Measurements from ENCODE around the gene ATP8B2. TPM values are rescaled to one million over a fixed set of nuclear protein-coding genes. Genes with fewer than 3 reads are reported as not detected.

ATP8B2 gene, protein sequence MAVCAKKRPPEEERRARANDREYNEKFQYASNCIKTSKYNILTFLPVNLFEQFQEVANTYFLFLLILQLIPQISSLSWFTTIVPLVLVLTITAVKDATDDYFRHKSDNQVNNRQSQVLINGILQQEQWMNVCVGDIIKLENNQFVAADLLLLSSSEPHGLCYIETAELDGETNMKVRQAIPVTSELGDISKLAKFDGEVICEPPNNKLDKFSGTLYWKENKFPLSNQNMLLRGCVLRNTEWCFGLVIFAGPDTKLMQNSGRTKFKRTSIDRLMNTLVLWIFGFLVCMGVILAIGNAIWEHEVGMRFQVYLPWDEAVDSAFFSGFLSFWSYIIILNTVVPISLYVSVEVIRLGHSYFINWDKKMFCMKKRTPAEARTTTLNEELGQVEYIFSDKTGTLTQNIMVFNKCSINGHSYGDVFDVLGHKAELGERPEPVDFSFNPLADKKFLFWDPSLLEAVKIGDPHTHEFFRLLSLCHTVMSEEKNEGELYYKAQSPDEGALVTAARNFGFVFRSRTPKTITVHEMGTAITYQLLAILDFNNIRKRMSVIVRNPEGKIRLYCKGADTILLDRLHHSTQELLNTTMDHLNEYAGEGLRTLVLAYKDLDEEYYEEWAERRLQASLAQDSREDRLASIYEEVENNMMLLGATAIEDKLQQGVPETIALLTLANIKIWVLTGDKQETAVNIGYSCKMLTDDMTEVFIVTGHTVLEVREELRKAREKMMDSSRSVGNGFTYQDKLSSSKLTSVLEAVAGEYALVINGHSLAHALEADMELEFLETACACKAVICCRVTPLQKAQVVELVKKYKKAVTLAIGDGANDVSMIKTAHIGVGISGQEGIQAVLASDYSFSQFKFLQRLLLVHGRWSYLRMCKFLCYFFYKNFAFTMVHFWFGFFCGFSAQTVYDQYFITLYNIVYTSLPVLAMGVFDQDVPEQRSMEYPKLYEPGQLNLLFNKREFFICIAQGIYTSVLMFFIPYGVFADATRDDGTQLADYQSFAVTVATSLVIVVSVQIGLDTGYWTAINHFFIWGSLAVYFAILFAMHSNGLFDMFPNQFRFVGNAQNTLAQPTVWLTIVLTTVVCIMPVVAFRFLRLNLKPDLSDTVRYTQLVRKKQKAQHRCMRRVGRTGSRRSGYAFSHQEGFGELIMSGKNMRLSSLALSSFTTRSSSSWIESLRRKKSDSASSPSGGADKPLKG
- 188 and 301 TPM in 2 replicates for total RNA-seq

DNA sequence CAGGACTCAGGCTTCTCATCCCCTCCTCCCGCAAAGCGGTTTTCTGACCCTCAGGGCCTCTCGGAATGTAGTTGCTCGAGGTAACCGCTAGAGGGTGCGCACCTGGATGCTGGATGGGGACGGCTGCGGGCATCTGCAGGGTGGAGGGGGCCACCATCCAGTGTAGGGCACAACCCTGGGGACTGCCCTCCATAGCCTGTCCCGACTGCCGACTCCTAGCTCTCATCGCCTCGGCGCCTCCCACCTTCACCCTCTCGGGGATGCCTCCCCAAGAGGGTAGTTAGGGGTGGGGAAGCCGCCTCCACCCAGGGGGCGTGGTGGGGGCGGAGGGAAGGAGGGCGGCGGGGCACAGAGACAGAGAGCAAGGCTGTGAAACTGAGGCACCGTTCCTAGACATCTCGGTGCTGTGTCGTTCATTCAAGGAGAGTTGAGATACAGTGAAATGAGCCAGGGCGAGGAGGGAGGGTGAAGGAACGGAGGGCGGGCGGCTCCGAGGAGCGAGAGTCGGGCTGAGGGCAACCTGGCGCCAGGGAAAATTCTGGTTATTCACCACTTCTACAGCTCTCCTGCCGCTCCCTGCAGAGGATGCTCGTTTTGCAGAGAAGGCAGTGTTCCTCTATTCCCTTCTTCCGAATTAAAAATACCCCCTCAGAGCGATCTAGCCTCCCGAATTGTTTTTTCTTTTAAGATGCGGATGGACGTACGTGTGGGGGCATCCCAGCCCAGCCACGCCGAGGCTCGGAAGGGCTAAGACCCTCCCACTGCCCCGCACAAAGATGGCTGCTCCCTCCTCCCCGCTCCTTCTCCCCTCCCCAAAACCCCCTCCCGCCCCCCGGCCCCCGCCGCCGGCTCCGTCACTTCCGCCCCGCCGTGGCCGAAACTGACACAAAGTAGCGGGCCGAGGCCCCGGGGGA is at the start of gene ATP8B2:
Gene ATP8B2, plus strand, starts transcription at position 857 of the 914 bp plus-strand sequence. CDS start 2,617 bp downstream, outside the sequence.

DNA sequence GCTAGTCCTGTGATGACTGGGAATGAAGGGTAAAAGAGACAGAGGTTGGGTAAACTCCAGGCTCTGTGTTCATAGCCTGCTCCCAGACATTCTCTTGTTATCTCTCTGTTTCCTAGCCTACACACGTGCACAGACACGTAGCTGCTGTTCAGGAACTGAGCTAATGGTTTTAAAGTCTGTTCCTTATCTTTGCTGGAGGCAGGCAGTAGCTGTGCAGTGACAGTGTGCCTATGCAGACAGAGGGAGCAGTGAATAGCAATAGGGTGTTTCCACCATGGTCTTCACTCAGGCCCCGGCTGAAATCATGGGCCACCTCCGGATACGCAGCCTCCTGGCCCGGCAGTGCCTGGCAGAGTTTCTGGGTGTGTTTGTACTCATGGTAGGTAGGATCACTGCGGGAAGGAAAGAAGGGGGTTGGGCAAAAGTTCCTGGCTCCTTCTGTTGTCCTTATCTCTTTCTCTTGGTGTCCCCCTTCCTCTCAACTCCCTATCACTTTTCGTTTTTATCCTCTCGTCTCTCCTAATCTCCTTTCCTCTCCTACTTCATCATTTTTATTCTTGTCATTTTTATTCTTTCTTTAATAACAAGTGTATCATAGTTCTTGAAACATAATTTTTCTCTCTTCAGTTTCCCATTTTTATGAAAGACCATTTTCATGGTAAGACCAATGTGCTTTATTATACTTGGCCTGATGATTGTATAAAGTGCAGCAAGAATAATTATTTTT is 4.3 kb upstream of the ATP8B2 start, which contains the start of gene AQP10:
Gene AQP10, plus strand, starts transcription at position 212 of the 727 bp plus-strand sequence. Its CDS starts 63 bp downstream, at position 275.

Other genes with a start within 250 kb of the ATP8B2 start
- under 0.01 and 0.18 TPM in 2 replicates for gene NUP210L, start 170.5 kb upstream of the ATP8B2 start, total RNA-seq
- 242 and 248 TPM in 2 replicates for gene TPM3, start 133.4 kb upstream of the ATP8B2 start, total RNA-seq
- not detected in 2 replicates for gene CFAP141, start 119.2 kb upstream of the ATP8B2 start, total RNA-seq
- gene UBAP2L, start 104.6 kb upstream of the ATP8B2 start, total RNA-seq, result 40.5 and 55.8 TPM in 2 replicates
- gene HAX1, start 52.9 kb upstream of the ATP8B2 start, total RNA-seq, result 137 and 152 TPM in 2 replicates
- not detected in 2 replicates for gene AQP10, start 4.4 kb upstream of the ATP8B2 start, total RNA-seq
- gene IL6R, start 79.8 kb downstream of the ATP8B2 start, total RNA-seq, result 4.4 and 11.9 TPM in 2 replicates
- gene TDRD10, start 176.7 kb downstream of the ATP8B2 start, total RNA-seq, result not detected in 2 replicates
- gene SHE, start 176.9 kb downstream of the ATP8B2 start, total RNA-seq, result under 0.01 and 0.09 TPM in 2 replicates
- 21.0 and 27.9 TPM in 2 replicates for gene UBE2Q1, start 233.1 kb downstream of the ATP8B2 start, total RNA-seq
- gene CHRNB2, start 242.3 kb downstream of the ATP8B2 start, total RNA-seq, result under 0.01 TPM in 1 of 2 replicates, not detected in the other